Measurements from ENCODE around the gene FAM50B. TPM values are rescaled to one million over a fixed set of nuclear protein-coding genes. Genes with fewer than 3 reads are reported as not detected.

Gene FAM50B
- total and polyA plus RNA-seq, 2 experiments from 2014 or later: 1.1 to 1.6 TPM

- Histone ChIP-seq H3K36me3 (replicated peaks; ENCODE audit: insufficient read depth, low read depth) (no peaks in the 10 kb centered on the region), H3K9me3 (ENCODE audit: low read depth) (no peaks in the 10 kb centered on the region), H3K4me1 (ENCODE audit: insufficient read depth) (peaks cover 16% of the 10 kb centered on the region), H4K20me1 (ENCODE audit: insufficient read depth, poor library complexity, severe bottlenecking) (no peaks in the 10 kb centered on the region), H3K9me2 (replicated peaks; ENCODE audit: insufficient read depth) (no peaks in the 10 kb centered on the region), H3K27me3 (no peaks in the 10 kb centered on the region), H3K79me2 (no peaks in the 10 kb centered on the region), H2AFZ (no peak overlapping the region), H3K4me3 (no peak overlapping the region), H3K4me2 (peak overlapping the region; percentile 2), H3K27ac (peak overlapping the region; percentile 86)
- 51% methylated on average over 6 of the region's 6 CpGs for WGBS (ENCODE audit: low lambda C conversion rate, missing lambda C conversion rate)
- DNase-seq (ENCODE audit: low spot score): peak; percentile 71
- TF ChIP-seq EZH2 (IDR thresholded peaks at IDR 0.05; ENCODE audit: borderline replicate concordance) (no peak), EZH2phosphoT487 (IDR thresholded peaks at IDR 0.05; ENCODE audit: low read depth, severe bottlenecking, unreplicated experiment) (no peak)
- TF ChIP-seq, protein P1, sequence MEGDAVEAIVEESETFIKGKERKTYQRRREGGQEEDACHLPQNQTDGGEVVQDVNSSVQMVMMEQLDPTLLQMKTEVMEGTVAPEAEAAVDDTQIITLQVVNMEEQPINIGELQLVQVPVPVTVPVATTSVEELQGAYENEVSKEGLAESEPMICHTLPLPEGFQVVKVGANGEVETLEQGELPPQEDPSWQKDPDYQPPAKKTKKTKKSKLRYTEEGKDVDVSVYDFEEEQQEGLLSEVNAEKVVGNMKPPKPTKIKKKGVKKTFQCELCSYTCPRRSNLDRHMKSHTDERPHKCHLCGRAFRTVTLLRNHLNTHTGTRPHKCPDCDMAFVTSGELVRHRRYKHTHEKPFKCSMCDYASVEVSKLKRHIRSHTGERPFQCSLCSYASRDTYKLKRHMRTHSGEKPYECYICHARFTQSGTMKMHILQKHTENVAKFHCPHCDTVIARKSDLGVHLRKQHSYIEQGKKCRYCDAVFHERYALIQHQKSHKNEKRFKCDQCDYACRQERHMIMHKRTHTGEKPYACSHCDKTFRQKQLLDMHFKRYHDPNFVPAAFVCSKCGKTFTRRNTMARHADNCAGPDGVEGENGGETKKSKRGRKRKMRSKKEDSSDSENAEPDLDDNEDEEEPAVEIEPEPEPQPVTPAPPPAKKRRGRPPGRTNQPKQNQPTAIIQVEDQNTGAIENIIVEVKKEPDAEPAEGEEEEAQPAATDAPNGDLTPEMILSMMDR (IDR thresholded peaks at IDR 0.05; ENCODE audit: poor library complexity): no peak
These were observed 35.0 kb downstream of the FAM50B start for GRCh38 chr6:3884007-3884745.

- Histone ChIP-seq H3K27ac (no peak overlapping the region), H3K4me2 (no peak overlapping the region), H3K9me2 (replicated peaks; ENCODE audit: insufficient read depth) (no peaks in the 10 kb centered on the region), H3K9me3 (ENCODE audit: low read depth) (no peaks in the 10 kb centered on the region), H4K20me1 (ENCODE audit: insufficient read depth, poor library complexity, severe bottlenecking) (no peaks in the 10 kb centered on the region), H2AFZ (no peak overlapping the region), H3K4me3 (no peak overlapping the region), H3K79me2 (no peaks in the 10 kb centered on the region), H3K36me3 (replicated peaks; ENCODE audit: insufficient read depth, low read depth) (no peaks in the 10 kb centered on the region), H3K4me1 (ENCODE audit: insufficient read depth) (peaks cover 16% of the 10 kb centered on the region), H3K27me3 (no peaks in the 10 kb centered on the region)
- TF ChIP-seq, protein P1 (IDR thresholded peaks at IDR 0.05; ENCODE audit: poor library complexity): peak; percentile 14
- TF ChIP-seq EZH2phosphoT487 (IDR thresholded peaks at IDR 0.05; ENCODE audit: low read depth, severe bottlenecking, unreplicated experiment): no peak
- WGBS (ENCODE audit: low lambda C conversion rate, missing lambda C conversion rate): 98% methylated on average over 9 of the region's 9 CpGs
- peak; percentile 44 for DNase-seq (ENCODE audit: low spot score)
These were observed 36.3 kb downstream of the FAM50B start for GRCh38 chr6:3885262-3886036.

DNA sequence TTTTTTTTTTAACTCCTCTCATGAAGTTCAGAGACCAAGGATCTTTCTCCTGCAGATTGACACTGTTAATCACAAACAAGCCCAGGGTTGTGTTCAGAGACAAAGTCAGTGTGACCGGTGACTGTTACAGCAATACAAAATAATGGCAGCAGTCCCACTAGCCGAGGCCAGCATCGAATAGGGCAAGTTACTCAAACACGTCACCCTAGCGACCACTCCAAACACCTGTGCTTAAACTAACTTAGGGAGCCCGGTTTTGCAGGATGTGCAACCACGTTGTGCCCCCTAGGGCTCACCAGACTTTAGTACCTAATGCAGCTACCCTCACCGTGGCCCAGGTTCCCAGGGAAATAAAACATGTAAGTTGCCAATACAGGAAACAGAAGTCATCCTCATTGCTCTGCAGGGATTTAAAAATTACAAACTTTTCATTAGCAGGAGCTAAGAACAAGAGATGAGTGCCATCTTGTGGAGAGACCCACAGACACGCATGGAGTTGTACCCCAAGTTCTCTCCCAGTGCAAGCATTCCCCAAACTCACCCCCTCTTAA lies 38.1 kb downstream of the FAM50B start:
- Histone ChIP-seq H3K27me3 (no peaks in the 10 kb centered on the region), H3K4me1 (ENCODE audit: insufficient read depth) (peaks cover 20% of the 10 kb centered on the region), H3K27ac (no peak overlapping the region), H3K36me3 (replicated peaks; ENCODE audit: insufficient read depth, low read depth) (no peaks in the 10 kb centered on the region), H3K79me2 (no peaks in the 10 kb centered on the region), H4K20me1 (ENCODE audit: insufficient read depth, poor library complexity, severe bottlenecking) (no peaks in the 10 kb centered on the region), H2AFZ (no peak overlapping the region), H3K9me3 (ENCODE audit: low read depth) (no peaks in the 10 kb centered on the region), H3K9me2 (replicated peaks; ENCODE audit: insufficient read depth) (no peaks in the 10 kb centered on the region), H3K4me2 (no peak overlapping the region), H3K4me3 (no peak overlapping the region)
- no peak for DNase-seq (ENCODE audit: low spot score)
- 72% methylated on average over 9 of the region's 9 CpGs for WGBS (ENCODE audit: low lambda C conversion rate, missing lambda C conversion rate)
- TF ChIP-seq, protein P1 (IDR thresholded peaks at IDR 0.05; ENCODE audit: poor library complexity): peak; percentile 50
- TF ChIP-seq EZH2 (IDR thresholded peaks at IDR 0.05; ENCODE audit: borderline replicate concordance) (no peak), EZH2phosphoT487 (IDR thresholded peaks at IDR 0.05; ENCODE audit: low read depth, severe bottlenecking, unreplicated experiment) (no peak)
